AG04449 (cell line): ENCODE data around the gene KDM1A.

Source experiments
- CTCF ChIA-PET: fragments of 350-600 bp; formaldehyde crosslinking; extraction: SDS; loops from one replicate; lab custom pipeline; 2021; ENCODE audit warnings: antibody characterized with exemption; lab: Yijun Ruan, JAX
- POLR2A ChIA-PET: fragments of 400-600, 350-600 bp; formaldehyde crosslinking; extraction: SDS; loops from one replicate; lab custom pipeline; 2020; ENCODE audit warnings: antibody characterized with exemption, inconsistent platforms; lab: Yijun Ruan, JAX
- DNase-seq: peaks from one replicate; pipeline ENCODE4 v3.0.0-alpha.2; 2010; ENCODE audit warnings: low read depth, low spot score
- H3K4me3 ChIP-seq: 2 replicates; pipeline ENCODE4 v1.5.1; 2011; ENCODE audit warnings: low read depth, mild to moderate bottlenecking, control low read depth, low read length
- CTCF ChIP-seq: IDR thresholded peaks from one replicate; pipeline ENCODE4 v1.5.1; 2011; ENCODE audit warnings: mild to moderate bottlenecking, moderate library complexity, low read length, control low read depth, inconsistent platforms; ENCODE audit not compliant: insufficient read depth; ENCODE audit errors: missing control alignments

Gene KDM1A

DNA sequence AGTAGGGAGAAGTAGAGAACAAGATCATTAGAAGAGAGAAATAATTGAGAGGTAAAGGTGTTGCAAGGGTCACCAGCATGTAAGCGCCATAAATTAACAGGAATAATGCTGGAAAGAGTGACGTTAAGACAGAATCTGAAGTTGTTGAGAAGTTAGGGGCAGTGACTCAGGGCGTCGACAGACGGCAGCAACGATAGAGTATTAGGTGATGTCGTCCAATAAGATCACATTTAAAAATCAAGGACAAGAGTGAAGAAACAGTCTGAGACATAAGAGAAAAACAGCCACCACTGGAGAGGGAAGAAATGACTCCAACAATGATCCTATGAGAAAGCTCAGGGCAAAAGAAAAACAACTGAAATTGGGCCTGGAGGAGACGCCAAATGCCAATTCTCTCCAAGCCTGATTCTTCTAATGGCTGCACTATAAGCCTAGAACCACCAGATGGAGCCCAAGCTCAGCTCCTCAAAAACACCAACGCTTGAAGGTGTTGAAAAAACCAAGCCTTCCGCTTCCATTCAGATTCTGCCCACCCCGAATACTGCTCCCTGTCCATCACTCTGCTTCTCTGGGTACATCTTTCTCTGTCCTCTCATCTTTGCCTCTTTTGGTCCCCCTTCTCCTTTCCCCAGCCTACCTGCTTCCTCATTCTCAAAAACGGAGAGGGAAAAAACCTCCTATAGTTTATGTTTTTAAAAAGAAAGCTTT, 79.3 kb downstream of the KDM1A start:
- ChIA-PET CTCF (interaction anchor here (0.6 to 12.8 kb wide), 45 partner anchors 11 to 197 kb away, joined by 3 to 579 read pairs (median 5); partner anchors contain the start of genes HTR1D and LUZP1), POLR2A (interaction anchor here (1.6 kb wide), 1 partner anchor 85 kb away, joined by 7 read pairs; no protein-coding TSS in a partner anchor)
- no peak for DNase-seq
- peak; percentile 83 for TF ChIP-seq CTCF
- H3K4me3 ChIP-seq, result no peak overlapping the region

DNA sequence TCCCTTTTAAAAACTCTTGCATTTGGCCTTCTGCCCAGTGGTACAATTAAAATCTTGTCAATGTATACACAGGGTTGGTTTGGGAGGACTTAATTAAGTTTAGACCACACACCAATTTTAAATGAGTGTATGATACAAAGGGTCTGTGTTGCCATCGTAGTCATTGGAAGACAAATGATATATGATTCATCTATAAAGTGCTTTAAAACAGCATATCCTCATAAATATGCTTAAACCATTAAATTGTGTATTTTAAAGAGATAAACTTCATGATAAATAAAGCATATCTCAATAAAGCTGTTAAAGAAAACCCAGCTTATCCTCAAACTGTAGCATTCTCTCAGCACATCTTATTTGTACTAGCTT, 79.9 kb downstream of the KDM1A start:
- CTCF ChIA-PET, result interaction anchor here (0.6 to 12.8 kb wide), 44 partner anchors 11 to 197 kb away, joined by 3 to 579 read pairs (median 5); partner anchors contain the start of genes HTR1D and LUZP1
- DNase-seq, result no peak
- H3K4me3 ChIP-seq, result no peak overlapping the region
- TF ChIP-seq CTCF, result no peak
- POLR2A ChIA-PET, result interaction anchor here (1.6 kb wide), 1 partner anchor 84 kb away, joined by 7 read pairs; no protein-coding TSS in a partner anchor

DNA sequence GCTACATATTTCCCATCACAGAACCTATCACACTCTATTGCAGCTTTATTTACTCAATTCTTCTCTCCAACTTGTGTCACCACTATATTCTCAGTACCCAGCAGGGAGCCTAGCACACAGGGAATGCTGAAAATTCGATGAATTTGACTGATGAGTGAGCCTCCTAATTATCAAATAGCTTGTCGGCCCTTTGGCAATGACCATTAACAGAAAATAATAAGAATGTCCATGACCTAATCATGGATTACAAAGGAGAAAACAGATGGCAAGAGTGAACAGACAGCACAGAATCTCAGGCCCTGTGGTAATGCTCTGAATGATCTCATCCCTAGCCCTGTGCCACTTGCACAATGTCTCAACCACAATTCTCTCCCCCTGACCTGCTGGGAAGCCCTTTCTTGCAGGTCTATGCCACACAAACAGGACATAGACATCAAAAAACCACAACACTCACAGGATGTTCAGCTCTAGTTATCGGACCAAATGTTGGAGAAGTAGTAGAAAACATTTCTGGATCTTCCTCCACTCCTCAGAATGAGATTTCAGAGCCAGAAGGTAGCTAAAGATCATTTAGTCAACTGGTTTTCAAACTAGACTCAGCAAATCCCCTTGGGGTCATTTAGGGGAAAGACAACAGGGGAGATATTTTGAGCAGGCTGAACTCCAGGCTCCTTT, 80.9 kb downstream of the KDM1A start:
- CTCF ChIA-PET, result interaction anchor here (0.8 to 12.8 kb wide), 16 partner anchors 12 to 195 kb away, joined by 3 to 579 read pairs (median 9); partner anchors contain the start of genes HTR1D and LUZP1
- DNase-seq, result peak; percentile 90
- POLR2A ChIA-PET, result interaction anchor here (0.6 to 1.6 kb wide), 2 partner anchors 83 to 173 kb away, joined by 4 to 7 read pairs; no protein-coding TSS in a partner anchor
- no peak overlapping the region; the same call in 1 of the 2 replicates for H3K4me3 ChIP-seq
- no peak for TF ChIP-seq CTCF

GRCh38 chr1:23101101-23101827, 82.0 kb downstream of the KDM1A start:
- DNase-seq, result no peak
- POLR2A ChIA-PET, result no interaction called here
- TF ChIP-seq CTCF, result no peak
- H3K4me3 ChIP-seq, result no peak overlapping the region
- CTCF ChIA-PET, result interaction anchor here (2.8 to 12.8 kb wide), 5 partner anchors 11 to 95 kb away, joined by 18 to 579 read pairs (median 109); partner anchors contain the start of gene LUZP1

- ChIA-PET POLR2A (interaction anchor here (0.6 to 1.5 kb wide), 2 partner anchors 66 to 67 kb away, joined by 3 to 4 read pairs; partner anchors contain the start of gene LUZP1), CTCF (interaction anchor here (7.5 to 12.8 kb wide), 3 partner anchors 10 to 84 kb away, joined by 109 to 579 read pairs (median 174); partner anchors contain the start of gene LUZP1)
- H3K4me3 ChIP-seq, result no peak overlapping the region
- no peak for DNase-seq
- no peak for TF ChIP-seq CTCF
Observed at GRCh38 chr1:23101887-23102286, 82.6 kb downstream of the KDM1A start.
